Measurements from ENCODE around the gene AATK. TPM values are rescaled to one million over a fixed set of nuclear protein-coding genes. Genes with fewer than 3 reads are reported as not detected.

The AATK gene
- total RNA-seq, 1 donor from 2014 or later, result 10.1 TPM

- no peak for DNase-seq
These were observed 30.7 kb upstream of the AATK start for GRCh38 chr17:81196505-81197408.

DNA sequence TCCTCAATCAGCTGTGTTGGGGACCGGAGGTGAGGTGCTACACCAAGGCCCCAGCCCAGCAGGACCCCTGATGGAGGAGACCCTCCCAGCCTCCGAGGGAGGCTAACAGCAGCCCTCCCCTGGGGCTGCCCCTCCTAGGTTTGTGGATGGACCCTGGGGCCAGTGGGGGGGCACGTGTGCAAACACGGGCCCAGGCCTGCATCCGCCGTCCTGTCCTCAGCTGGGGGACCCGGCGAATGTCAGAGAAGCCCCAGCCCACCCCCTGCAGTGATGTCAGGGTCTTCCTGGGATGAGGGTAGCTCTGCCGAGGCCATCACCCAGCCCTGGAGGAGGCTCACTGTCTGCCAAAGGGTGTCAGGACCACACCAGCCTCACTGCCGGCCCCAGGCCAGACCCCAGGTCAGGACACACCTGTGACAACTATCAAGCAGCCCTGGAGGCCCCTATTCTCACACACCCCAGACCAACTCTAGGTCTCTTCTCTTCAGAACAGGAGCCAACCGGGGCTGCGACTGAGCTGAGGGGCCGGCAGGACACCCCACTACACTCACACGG, 30.0 kb upstream of the AATK start:
- DNase-seq, result no peak

DNA sequence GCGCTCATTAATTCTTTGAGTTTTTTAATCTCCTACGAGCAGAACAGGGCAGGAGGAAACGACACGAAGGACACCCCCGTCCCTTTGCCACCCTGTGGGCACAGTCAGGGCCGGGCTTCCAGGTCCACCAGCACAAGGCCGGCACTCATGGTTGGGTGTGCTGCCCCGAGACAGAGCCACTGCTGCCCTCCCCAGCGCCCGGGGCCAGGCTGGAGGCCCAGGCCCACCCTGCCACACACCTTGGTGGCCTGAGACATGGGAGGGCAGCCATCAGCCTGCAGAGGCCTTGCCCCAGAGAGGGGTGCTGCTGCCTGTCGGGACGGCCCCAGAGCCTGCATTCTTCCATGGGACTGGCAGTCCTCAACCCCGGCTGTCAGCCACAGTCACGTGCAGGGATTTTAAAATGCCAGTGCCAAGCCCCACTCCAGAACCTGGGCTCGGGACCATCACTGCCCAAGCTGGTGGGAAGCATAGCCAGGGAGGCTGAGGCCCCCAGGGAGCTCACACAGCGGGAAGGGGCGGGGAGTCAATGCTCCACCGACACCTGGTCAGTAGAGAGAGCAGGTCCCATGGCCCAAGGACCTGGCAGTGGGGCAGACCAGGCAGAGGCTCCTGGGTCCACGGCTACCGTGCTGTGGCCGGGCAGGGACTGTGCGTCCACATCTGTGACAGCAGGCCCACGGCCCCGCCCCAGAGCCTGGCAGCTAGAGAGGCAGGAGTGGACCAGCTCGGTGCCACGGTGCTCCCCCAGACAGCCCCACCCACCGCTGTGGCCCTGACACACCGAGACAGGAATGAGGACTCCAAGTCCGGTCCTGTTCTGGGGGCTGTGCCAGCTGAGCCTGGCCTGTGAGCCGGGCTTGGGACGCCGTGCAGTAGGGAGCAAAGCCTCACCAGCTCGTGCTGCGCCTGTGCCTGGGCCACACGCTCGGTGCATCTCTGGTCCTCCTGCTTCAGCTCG, 29.2 kb upstream of the AATK start:
- no peak for DNase-seq

DNA sequence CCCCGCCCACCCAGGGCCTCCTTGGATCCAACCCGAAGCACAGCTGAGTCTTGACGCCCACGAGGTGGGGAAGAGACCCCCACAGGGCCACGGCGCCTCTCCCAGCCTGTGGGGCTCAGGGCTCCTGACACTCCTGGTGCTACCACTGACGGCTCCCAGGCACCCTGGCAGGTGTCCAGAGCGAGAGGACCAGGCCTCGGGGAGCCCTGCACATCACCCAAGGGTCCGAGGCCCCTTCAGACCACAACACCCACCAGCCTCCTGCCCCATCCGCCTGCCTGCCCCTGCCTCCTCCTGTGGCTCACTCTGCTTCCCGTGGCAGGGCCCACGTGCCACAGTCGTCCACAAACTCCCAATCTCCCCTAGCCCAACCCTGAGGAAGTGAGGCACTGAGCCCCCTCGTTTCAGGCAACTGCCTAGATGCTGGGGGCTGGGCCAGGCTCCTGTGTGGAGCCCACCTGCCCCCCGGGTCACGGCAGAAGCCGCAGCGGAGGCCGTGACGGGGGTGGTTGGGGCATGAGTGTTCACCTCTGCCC, 28.3 kb upstream of the AATK start:
- no peak for DNase-seq

DNA sequence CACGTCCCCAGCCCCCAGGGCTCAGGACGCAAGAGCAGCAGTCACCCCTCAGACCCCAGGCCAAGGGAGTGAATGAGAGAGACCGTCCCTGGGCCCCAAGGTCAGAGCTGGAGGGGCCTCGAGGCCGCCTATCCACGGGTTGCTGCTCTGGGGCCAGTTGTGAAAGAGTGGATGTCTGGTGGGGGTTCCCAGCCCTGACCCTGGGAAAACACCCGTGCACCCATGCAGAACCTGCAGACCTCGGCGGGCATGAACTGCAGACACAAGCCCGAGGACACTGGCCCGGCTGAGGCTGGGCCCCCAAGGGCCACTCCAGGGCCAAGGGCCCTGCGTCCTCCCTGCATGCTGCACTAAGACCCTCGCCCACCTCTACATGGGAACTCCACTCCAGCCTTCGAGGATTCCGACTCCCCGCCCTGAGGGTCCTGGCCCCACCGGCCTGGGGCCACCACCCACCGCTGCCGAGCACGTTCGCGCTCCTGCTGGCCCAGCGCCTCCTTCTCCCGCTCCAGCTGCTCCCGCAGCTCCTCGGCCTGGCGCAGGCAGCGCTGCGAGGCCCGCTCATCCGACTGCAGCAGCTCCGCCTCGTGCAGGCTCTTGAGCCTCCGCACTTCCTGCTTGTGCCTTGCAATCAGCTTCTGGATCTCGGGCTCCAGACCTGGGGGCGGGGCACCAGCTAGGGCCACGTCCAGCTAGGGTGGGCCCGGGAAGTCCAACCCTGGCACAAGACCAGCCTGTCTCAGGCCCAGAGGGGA, 27.6 kb upstream of the AATK start:
- DNase-seq, result no peak

- no peak for DNase-seq
These were observed 27.0 kb upstream of the AATK start for GRCh38 chr17:81193051-81193410.

GRCh38 chr17:81192386-81193050, 26.5 kb upstream of the AATK start:
- DNase-seq, result no peak

DNA sequence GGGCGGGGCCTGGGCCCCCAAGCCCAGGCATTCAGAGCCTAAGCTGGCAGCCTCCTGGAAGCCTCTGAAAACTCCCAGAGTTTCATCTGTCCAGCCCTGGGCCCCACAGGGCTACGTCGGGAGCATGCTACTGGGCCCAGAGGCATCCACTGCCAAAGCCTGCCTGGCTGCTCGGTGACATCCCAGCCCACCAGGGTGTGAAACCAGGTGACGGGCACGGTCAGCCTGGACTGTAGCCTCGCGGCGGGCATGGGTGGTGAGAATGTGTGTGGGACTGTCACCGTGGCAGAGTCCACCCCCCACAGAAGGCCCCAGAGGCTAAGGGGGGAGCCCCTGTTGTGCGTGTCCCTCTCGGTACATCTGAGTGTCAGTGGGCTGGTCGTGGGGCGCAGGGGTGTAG, 25.6 kb upstream of the AATK start:
- no peak for DNase-seq

DNA sequence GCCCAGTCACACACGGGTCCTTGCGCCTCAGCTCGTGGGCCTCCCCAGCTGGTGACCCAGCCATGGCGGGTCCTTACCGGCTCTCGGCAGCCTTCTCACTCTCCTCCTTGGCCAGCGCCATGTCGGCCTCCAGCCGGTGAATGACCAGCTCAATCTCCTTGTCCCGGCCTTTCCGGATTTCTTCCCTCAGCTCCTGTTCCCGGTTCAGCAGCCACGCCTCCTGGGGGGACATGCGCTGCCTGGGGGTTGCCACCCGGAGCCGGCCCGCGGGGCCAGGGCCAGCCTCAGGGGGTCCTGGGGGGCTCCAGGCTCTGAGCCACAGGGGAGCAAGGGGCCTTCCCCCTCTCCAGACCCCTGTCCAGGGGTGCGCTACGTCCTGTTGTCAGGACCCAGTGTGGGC, 25.1 kb upstream of the AATK start:
- no peak for DNase-seq

- DNase-seq, result no peak
These were observed 24.6 kb upstream of the AATK start for GRCh38 chr17:81190591-81190990.

DNA sequence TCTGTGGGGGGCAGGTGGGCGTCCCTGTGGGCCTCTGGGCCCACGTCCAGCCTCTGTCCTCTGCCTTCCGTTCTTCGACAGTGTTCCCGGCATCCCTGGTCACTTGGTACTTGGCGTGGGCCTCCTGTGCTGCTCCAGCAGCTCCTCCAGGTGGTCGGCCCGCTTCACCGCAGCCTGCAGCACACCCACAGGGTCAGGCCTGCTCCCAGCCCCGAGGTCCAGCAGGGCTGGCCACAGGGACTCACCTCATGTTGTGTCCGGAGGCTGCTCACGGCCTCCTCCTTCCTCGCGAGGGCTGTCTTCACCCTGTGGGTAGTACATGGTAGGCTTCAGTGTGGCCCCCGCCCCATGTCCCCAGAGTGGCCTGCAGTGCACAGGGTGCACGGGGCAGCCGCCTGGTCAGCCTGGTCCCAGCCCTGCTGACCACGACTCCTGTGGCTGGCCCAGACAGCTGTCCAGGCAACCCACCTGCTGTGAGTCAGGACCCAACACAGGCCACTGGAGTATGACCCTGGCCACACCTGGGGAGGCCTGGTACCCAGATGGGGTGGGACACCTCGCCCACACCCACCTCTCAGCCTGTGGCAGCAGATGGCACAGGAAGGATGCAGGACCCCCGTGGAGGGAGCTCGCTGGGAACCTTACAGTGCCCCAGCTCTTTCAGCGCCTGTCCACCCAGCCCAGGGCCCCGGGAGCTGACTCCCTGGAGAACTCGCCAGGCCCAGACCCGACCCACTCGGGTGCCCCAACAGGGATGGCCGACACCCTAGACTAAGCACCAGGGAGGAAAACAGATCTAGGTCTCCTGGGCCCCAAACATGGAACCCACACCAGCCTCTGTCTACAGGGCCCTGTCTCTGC, 23.9 kb upstream of the AATK start:
- DNase-seq, result no peak

DNA sequence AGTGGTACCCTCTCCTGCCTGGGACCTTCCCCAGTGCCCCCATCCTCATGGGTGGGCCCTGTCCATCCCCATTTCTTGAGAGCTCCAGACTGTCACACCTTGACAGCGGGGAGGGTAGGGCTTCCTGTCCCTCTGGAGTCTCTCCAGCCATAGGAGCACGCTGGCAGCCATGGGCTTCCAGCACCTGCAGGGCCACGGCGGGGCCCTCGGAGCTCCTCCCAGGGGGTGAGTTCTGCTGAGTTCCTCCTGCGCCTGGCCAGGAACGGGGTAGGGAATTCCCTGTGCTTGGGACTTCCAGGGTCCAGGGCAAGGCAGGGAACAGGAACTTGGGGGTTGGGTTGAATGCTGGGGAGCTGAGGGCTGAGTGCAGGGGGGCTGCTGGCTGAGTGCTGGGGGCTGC, 23.0 kb upstream of the AATK start:
- no peak for DNase-seq

DNA sequence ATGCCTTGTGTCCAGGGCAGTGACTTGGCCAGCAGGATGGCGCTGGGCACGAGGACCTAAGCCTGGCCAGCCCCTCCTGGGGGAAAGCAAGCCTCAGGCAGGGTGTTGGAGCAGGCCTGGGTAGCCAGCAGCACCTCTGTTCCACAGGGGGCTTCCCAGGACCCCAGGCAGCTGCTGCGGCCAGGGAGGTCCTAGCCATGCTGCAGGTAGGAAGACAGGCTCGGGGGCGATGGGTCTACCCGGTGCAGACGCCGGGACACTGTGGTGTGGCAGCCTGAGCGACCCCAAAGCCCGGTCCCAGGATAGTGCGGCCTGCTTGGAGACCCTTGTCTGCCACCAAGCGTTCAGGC, 22.4 kb upstream of the AATK start:
- DNase-seq, result no peak

GRCh38 chr17:81187586-81188490, 21.8 kb upstream of the AATK start:
- DNase-seq, result no peak

DNA sequence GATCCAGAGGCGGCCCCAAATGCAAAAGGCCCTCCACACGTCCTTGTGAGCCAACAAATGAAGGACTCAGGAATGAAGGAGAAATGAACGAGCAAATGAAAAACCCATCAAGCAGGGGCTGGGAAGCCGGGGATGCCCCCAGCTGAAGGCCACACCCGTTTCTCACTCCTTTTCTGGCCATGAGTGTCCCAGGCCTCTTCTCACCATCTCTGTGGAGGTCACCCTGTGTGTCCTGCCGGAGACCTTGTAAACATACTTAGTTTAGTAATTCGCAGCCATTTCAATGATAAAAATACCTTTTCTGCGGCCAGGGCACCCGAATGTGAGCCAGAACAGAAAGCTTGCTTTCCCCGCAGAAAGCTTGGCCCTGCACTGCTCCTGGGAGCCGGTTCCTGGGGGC, 21.1 kb upstream of the AATK start:
- DNase-seq, result no peak

DNA sequence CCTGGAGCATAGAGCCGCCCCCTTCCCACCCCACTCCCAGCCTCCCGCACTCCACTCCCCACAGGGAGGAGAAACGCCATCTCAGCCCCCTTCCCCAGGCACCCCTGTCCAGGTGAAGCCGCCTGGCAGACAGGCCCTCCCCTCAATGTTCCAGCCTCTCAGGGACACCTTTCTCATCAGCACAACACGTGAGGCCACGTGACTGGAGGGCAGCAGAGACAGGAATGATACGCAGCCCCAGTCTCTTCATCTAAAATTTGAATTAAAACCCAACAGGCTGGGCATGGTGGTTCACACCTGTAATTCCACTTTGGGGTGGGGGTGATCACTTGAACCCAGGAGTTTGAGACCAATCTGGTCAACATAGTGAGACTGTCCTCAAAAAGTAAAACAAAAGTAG, 20.2 kb upstream of the AATK start:
- no peak for DNase-seq

- DNase-seq, result no peak
These were observed 18.5 kb upstream of the AATK start for GRCh38 chr17:81184555-81184954.

DNA sequence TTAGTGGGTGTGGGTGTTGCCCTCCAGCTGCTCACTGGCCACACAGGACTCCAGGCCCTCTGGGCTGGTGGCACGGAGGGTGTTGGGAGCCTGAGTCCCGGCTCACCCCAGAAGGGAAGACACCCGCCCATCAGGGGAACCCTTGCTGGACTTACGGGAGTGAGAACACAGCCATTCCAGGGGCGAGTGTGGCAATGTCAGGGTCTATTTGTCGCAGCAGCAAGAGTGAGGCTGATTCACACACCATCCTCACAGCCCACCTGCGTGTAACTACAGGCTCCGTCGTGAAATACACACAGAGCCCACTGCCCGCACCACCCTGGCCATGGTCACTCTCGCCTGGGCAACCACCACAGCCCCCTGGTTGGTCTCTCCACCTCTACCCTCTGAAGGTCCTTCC, 17.8 kb upstream of the AATK start:
- DNase-seq, result no peak

GRCh38 chr17:81183316-81183715, 17.3 kb upstream of the AATK start:
- no peak for DNase-seq
